Mammary epithelial cell (primary cell): ENCODE data around the gene GSAP.

Experiments
- CTCF ChIP-seq, 2 donors: IDR thresholded peaks in 1 of 2; conservative IDR thresholded peaks in 1 of 2; 2 replicates each; pipeline ENCODE4 v1.5.1; 2011 to 2012; ENCODE audit warnings: inconsistent platforms in 2 of 2, low read length in 2 of 2, mild to moderate bottlenecking in 2 of 2, control low read depth in 1 of 2, low read depth in 1 of 2; ENCODE audit not compliant: insufficient read depth in 1 of 2; ENCODE audit errors: extremely low read depth in 1 of 2
- EZH2 ChIP-seq: IDR thresholded peaks from 2 replicates; pipeline ENCODE4 v1.6.1; 2012; ENCODE audit warnings: low read length, inconsistent platforms, borderline replicate concordance

- TF ChIP-seq CTCF (conservative IDR thresholded peaks at IDR 0.05 in 1 of 2, IDR thresholded peaks at IDR 0.05 in 1 of 2; ENCODE audit: extremely low read depth in 1 of 2, insufficient read depth in 1 of 2, low read depth in 1 of 2, low read length in 2 of 2) = no peak
- TF ChIP-seq EZH2 = no peak
Measured at GRCh38 chr7:77339726-77340125, 76.4 kb downstream of the GSAP start.
